HepG2 (cell line): ENCODE results near the gene FUCA2. TPM values are rescaled to one million over a fixed set of nuclear protein-coding genes. Genes with fewer than 3 reads are reported as not detected.
A peak's percentile ranks its signal among the peaks of the same experiment; 100 is the strongest.

Source experiments
- ARNT ChIP-seq: fragments of 450-650 bp; IDR thresholded peaks from 2 replicates; pipeline ENCODE4 v1.6.1; 2017
- ELF1 ChIP-seq: sonication (generic); formaldehyde crosslinking; IDR thresholded peaks from 2 replicates; pipeline ENCODE4 v1.4.0; 2020; ENCODE audit warnings: missing genetic modification reagents
- FLYWCH1 ChIP-seq: sonication (generic); formaldehyde crosslinking; IDR thresholded peaks from 2 replicates; pipeline ENCODE4 v1.8.1; 2023; ENCODE audit warnings: mild to moderate bottlenecking, missing genetic modification reagents
- ISL2 ChIP-seq: sonication (generic); formaldehyde crosslinking; IDR thresholded peaks from 2 replicates; pipeline ENCODE4 v1.5.0; 2020; ENCODE audit warnings: missing genetic modification reagents
- MBD4 ChIP-seq: IDR thresholded peaks from 2 replicates; pipeline ENCODE4 v1.6.1; 2012; ENCODE audit warnings: low read length, inconsistent platforms, borderline replicate concordance
- MIER3 ChIP-seq: IDR thresholded peaks from 2 replicates; pipeline ENCODE4 v1.6.1; 2016; ENCODE audit warnings: missing compliant biosample characterization, borderline replicate concordance
- ONECUT2 ChIP-seq: sonication (generic); formaldehyde crosslinking; IDR thresholded peaks from 2 replicates; pipeline ENCODE4 v1.4.0; 2020; ENCODE audit warnings: missing genetic modification reagents
- PLRG1 ChIP-seq: fragments of 450-650 bp; conservative IDR thresholded peaks from 2 replicates; pipeline ENCODE4 v1.6.1; 2016
- ZNF160 ChIP-seq: sonication (generic); formaldehyde crosslinking; IDR thresholded peaks from 2 replicates; pipeline ENCODE4 v1.8.0; 2022; ENCODE audit warnings: mild to moderate bottlenecking, inconsistent platforms, missing genetic modification reagents
- ZNF644 ChIP-seq: IDR thresholded peaks from 2 replicates; pipeline ENCODE4 v1.6.1; 2016; ENCODE audit warnings: low read depth
- ZNF790 ChIP-seq: sonication (generic); formaldehyde crosslinking; IDR thresholded peaks from 2 replicates; pipeline ENCODE4 v1.8.0; 2022; ENCODE audit warnings: missing genetic modification reagents, mild to moderate bottlenecking, borderline replicate concordance
- polyA plus RNA-seq, 8 experiments: library from polyadenylated mRNA; depleted of rRNA in 3 of 8; stranded (reverse) in 7 of 8; unstranded in 1 of 8; fragments of >200 nt; fragmentation: Illumina TruSeq in 4 of 8; extraction: Trizol in 4 of 8; gene quantifications; 2 replicates each; pipeline versions ENCODE4 v1.2.1 to v1.2.3, GENCODE V29; 2011 to 2016; ENCODE audit warnings: low read depth in 4 of 8, missing spikeins in 1 of 8, mixed read lengths in 1 of 8; ENCODE audit not compliant: insufficient read depth in 1 of 8
- total RNA-seq, 5 experiments: library from RNA; depleted of rRNA; stranded (reverse); fragments of >200 nt; fragmentation: Illumina TruSeq; extraction: Trizol; gene quantifications; 2 replicates each; pipeline ENCODE4 v1.2.3, GENCODE V29; 2016; ENCODE audit warnings: low read depth in 1 of 5
- TF ChIP-seq, protein P1 (sequence below): IDR thresholded peaks from 2 replicates; pipeline ENCODE4 v1.6.1; 2016; ENCODE audit warnings: low read depth, missing genetic modification reagents, missing compliant biosample characterization
- TF ChIP-seq, protein P2 (sequence below): sonication (generic); formaldehyde crosslinking; IDR thresholded peaks from 2 replicates; pipeline ENCODE4 v1.5.0; 2020; ENCODE audit warnings: mild to moderate bottlenecking, missing genetic modification reagents
- TF ChIP-seq, protein P3 (sequence below), 2 experiments: sonication (generic) in 1 of 2; formaldehyde crosslinking in 1 of 2; IDR thresholded peaks; 2 replicates each; pipeline versions ENCODE4 v1.4.0 to v1.6.1; 2016 to 2020; ENCODE audit warnings: borderline replicate concordance in 1 of 2, low read depth in 1 of 2, mild to moderate bottlenecking in 1 of 2, missing genetic modification reagents in 1 of 2
- TF ChIP-seq, protein P4 (sequence below): sonication (generic); formaldehyde crosslinking; conservative IDR thresholded peaks from 2 replicates; pipeline ENCODE4 v1.8.0; 2022; ENCODE audit warnings: missing genetic modification reagents

The FUCA2 gene
- total and polyA plus RNA-seq, 2 of the 13 experiments (the other 11 are each of a cell fraction or from before 2014, with no cell fraction given), result 87.4 to 144 TPM

DNA sequence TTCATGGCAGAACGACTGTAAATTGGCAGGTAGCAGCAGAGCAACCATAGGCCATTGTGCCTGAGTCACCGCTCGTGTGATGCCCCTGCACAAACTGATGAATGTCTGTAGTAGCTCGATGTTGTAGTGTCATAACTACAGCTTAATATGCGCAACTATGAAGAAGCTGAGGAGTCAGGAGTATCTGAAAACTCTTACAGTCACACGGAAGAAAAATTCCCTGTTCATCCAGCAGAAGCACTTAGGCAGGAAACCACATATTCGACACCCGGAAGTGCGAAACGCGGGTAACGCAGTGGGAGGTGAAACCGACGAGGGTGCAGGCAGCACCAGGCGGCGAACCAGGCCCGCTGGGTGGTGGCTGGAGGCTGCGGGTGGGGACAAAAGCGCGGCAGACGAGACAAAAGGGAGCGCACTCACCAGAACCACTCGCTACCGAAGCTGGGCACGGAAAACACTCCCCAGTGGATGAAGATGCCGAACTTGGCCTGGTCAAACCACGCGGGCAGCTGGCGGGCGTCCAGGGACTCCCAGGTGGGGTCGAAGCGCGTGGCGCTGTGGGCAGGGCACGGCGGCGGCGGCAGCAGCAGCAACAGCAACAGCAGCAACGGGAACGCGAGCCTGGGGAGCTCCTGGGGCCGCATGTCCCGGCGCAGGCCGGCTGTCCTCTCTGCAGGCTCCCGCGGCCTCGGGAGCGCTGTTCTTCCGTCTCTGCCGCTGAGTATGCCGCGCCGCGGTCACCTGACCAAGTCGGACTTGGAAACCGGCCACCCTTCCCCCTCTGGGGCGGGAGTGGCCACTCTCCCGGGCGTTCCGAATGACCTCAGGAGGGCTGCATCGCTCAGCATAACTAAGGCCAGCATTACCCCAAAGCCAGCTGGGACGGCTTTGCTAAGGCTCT, at the start of gene FUCA2 (continued):
- TF ChIP-seq, protein P1, sequence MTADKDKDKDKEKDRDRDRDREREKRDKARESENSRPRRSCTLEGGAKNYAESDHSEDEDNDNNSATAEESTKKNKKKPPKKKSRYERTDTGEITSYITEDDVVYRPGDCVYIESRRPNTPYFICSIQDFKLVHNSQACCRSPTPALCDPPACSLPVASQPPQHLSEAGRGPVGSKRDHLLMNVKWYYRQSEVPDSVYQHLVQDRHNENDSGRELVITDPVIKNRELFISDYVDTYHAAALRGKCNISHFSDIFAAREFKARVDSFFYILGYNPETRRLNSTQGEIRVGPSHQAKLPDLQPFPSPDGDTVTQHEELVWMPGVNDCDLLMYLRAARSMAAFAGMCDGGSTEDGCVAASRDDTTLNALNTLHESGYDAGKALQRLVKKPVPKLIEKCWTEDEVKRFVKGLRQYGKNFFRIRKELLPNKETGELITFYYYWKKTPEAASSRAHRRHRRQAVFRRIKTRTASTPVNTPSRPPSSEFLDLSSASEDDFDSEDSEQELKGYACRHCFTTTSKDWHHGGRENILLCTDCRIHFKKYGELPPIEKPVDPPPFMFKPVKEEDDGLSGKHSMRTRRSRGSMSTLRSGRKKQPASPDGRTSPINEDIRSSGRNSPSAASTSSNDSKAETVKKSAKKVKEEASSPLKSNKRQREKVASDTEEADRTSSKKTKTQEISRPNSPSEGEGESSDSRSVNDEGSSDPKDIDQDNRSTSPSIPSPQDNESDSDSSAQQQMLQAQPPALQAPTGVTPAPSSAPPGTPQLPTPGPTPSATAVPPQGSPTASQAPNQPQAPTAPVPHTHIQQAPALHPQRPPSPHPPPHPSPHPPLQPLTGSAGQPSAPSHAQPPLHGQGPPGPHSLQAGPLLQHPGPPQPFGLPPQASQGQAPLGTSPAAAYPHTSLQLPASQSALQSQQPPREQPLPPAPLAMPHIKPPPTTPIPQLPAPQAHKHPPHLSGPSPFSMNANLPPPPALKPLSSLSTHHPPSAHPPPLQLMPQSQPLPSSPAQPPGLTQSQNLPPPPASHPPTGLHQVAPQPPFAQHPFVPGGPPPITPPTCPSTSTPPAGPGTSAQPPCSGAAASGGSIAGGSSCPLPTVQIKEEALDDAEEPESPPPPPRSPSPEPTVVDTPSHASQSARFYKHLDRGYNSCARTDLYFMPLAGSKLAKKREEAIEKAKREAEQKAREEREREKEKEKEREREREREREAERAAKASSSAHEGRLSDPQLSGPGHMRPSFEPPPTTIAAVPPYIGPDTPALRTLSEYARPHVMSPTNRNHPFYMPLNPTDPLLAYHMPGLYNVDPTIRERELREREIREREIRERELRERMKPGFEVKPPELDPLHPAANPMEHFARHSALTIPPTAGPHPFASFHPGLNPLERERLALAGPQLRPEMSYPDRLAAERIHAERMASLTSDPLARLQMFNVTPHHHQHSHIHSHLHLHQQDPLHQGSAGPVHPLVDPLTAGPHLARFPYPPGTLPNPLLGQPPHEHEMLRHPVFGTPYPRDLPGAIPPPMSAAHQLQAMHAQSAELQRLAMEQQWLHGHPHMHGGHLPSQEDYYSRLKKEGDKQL (CRISPR knock-in tag), result no peak; the same call in 1 of the 2 replicates
- TF ChIP-seq, protein P2, sequence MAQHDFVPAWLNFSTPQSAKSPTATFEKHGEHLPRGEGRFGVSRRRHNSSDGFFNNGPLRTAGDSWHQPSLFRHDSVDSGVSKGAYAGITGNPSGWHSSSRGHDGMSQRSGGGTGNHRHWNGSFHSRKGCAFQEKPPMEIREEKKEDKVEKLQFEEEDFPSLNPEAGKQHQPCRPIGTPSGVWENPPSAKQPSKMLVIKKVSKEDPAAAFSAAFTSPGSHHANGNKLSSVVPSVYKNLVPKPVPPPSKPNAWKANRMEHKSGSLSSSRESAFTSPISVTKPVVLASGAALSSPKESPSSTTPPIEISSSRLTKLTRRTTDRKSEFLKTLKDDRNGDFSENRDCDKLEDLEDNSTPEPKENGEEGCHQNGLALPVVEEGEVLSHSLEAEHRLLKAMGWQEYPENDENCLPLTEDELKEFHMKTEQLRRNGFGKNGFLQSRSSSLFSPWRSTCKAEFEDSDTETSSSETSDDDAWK (CRISPR knock-in tag), result no peak
- TF ChIP-seq, protein P3, sequence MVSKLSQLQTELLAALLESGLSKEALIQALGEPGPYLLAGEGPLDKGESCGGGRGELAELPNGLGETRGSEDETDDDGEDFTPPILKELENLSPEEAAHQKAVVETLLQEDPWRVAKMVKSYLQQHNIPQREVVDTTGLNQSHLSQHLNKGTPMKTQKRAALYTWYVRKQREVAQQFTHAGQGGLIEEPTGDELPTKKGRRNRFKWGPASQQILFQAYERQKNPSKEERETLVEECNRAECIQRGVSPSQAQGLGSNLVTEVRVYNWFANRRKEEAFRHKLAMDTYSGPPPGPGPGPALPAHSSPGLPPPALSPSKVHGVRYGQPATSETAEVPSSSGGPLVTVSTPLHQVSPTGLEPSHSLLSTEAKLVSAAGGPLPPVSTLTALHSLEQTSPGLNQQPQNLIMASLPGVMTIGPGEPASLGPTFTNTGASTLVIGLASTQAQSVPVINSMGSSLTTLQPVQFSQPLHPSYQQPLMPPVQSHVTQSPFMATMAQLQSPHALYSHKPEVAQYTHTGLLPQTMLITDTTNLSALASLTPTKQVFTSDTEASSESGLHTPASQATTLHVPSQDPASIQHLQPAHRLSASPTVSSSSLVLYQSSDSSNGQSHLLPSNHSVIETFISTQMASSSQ (IDR thresholded peaks at IDR 0.05; ENCODE audit: low read depth), result no peak
- TF ChIP-seq, protein P3 (CRISPR knock-in tag; IDR thresholded peaks at IDR 0.05; ENCODE audit: borderline replicate concordance), result peak; percentile 66
- TF ChIP-seq ONECUT2 (CRISPR knock-in tag) (no peak; the same call in 1 of the 2 replicates), ZNF790 (CRISPR knock-in tag) (peak; percentile 68; the same call in 1 of the 2 replicates), FLYWCH1 (CRISPR knock-in tag) (no peak), ZNF644 (0 out of 2 replicates have a peak, but pooled peaks have one; percentile 5), ELF1 (peak; percentile 94), ISL2 (peak; percentile 77), ARNT (no peak), MIER3 (0 out of 2 replicates have a peak, but pooled peaks have one; percentile 64), ZNF160 (CRISPR knock-in tag) (peak; percentile 78; the same call in 1 of the 2 replicates), PLRG1 (no peak), MBD4 (no peak)
- TF ChIP-seq, protein P4, sequence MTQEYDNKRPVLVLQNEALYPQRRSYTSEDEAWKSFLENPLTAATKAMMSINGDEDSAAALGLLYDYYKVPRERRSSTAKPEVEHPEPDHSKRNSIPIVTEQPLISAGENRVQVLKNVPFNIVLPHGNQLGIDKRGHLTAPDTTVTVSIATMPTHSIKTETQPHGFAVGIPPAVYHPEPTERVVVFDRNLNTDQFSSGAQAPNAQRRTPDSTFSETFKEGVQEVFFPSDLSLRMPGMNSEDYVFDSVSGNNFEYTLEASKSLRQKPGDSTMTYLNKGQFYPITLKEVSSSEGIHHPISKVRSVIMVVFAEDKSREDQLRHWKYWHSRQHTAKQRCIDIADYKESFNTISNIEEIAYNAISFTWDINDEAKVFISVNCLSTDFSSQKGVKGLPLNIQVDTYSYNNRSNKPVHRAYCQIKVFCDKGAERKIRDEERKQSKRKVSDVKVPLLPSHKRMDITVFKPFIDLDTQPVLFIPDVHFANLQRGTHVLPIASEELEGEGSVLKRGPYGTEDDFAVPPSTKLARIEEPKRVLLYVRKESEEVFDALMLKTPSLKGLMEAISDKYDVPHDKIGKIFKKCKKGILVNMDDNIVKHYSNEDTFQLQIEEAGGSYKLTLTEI (CRISPR knock-in tag), result no peak; the same call in 1 of the 2 replicates
